ENCODE measurements around the gene KDM1B.

Gene KDM1B

GRCh38 chr6:18253635-18254034 is 98.4 kb downstream of the KDM1B start:
- Histone ChIP-seq H3K4me1 (ENCODE audit: control insufficient read depth, insufficient read depth, low read length) (no peaks in the 10 kb centered on the region), H3K9me3 (ENCODE audit: control insufficient read depth, insufficient read depth, low read depth, low read length) (no peaks in the 10 kb centered on the region), H3K4me3 (ENCODE audit: low read depth, low read length) (no peak overlapping the region), H3K36me3 (ENCODE audit: control insufficient read depth in 2 of 2, insufficient read depth in 1 of 2, low read length in 2 of 2) (peaks cover 80 to 95% of the 10 kb centered on the region in 2 experiments), H3K27ac (ENCODE audit: extremely low read depth, low read depth, low read length) (no peak overlapping the region)
- TF ChIP-seq ZNF302 (tag by site-specific recombination; IDR thresholded peaks at IDR 0.05; ENCODE audit: low read depth), result no peak
- TF ChIP-seq, protein P1, sequence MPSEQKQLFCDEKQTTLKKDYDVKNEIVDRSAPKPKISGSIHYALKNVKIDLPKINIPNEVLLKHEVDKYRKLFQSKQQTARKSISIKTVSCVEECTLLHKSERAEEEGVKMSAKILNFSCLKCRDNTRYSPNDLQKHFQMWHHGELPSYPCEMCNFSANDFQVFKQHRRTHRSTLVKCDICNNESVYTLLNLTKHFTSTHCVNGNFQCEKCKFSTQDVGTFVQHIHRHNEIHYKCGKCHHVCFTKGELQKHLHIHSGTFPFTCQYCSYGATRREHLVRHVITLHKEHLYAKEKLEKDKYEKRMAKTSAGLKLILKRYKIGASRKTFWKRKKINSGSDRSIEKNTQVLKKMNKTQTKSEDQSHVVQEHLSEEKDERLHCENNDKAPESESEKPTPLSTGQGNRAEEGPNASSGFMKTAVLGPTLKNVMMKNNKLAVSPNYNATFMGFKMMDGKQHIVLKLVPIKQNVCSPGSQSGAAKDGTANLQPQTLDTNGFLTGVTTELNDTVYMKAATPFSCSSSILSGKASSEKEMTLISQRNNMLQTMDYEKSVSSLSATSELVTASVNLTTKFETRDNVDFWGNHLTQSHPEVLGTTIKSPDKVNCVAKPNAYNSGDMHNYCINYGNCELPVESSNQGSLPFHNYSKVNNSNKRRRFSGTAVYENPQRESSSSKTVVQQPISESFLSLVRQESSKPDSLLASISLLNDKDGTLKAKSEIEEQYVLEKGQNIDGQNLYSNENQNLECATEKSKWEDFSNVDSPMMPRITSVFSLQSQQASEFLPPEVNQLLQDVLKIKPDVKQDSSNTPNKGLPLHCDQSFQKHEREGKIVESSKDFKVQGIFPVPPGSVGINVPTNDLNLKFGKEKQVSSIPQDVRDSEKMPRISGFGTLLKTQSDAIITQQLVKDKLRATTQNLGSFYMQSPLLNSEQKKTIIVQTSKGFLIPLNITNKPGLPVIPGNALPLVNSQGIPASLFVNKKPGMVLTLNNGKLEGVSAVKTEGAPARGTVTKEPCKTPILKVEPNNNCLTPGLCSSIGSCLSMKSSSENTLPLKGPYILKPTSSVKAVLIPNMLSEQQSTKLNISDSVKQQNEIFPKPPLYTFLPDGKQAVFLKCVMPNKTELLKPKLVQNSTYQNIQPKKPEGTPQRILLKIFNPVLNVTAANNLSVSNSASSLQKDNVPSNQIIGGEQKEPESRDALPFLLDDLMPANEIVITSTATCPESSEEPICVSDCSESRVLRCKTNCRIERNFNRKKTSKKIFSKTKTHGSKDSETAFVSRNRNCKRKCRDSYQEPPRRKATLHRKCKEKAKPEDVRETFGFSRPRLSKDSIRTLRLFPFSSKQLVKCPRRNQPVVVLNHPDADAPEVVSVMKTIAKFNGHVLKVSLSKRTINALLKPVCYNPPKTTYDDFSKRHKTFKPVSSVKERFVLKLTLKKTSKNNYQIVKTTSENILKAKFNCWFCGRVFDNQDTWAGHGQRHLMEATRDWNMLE (tag by site-specific recombination; conservative IDR thresholded peaks at IDR 0.05; ENCODE audit: low read depth), result no peak
- TF ChIP-seq ZNF248 (tag by site-specific recombination; IDR thresholded peaks at IDR 0.05), result no peak
- TF ChIP-seq PRDM1 (tag by site-specific recombination; IDR thresholded peaks at IDR 0.05), result no peak
- TF ChIP-seq RBAK (tag by site-specific recombination; IDR thresholded peaks at IDR 0.05), result no peak
- TF ChIP-seq ZNF239 (tag by site-specific recombination; IDR thresholded peaks at IDR 0.05), result no peak
- TF ChIP-seq, protein P2, sequence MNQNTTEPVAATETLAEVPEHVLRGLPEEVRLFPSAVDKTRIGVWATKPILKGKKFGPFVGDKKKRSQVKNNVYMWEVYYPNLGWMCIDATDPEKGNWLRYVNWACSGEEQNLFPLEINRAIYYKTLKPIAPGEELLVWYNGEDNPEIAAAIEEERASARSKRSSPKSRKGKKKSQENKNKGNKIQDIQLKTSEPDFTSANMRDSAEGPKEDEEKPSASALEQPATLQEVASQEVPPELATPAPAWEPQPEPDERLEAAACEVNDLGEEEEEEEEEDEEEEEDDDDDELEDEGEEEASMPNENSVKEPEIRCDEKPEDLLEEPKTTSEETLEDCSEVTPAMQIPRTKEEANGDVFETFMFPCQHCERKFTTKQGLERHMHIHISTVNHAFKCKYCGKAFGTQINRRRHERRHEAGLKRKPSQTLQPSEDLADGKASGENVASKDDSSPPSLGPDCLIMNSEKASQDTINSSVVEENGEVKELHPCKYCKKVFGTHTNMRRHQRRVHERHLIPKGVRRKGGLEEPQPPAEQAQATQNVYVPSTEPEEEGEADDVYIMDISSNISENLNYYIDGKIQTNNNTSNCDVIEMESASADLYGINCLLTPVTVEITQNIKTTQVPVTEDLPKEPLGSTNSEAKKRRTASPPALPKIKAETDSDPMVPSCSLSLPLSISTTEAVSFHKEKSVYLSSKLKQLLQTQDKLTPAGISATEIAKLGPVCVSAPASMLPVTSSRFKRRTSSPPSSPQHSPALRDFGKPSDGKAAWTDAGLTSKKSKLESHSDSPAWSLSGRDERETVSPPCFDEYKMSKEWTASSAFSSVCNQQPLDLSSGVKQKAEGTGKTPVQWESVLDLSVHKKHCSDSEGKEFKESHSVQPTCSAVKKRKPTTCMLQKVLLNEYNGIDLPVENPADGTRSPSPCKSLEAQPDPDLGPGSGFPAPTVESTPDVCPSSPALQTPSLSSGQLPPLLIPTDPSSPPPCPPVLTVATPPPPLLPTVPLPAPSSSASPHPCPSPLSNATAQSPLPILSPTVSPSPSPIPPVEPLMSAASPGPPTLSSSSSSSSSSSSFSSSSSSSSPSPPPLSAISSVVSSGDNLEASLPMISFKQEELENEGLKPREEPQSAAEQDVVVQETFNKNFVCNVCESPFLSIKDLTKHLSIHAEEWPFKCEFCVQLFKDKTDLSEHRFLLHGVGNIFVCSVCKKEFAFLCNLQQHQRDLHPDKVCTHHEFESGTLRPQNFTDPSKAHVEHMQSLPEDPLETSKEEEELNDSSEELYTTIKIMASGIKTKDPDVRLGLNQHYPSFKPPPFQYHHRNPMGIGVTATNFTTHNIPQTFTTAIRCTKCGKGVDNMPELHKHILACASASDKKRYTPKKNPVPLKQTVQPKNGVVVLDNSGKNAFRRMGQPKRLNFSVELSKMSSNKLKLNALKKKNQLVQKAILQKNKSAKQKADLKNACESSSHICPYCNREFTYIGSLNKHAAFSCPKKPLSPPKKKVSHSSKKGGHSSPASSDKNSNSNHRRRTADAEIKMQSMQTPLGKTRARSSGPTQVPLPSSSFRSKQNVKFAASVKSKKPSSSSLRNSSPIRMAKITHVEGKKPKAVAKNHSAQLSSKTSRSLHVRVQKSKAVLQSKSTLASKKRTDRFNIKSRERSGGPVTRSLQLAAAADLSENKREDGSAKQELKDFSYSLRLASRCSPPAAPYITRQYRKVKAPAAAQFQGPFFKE (tag by site-specific recombination; IDR thresholded peaks at IDR 0.05; ENCODE audit: borderline replicate concordance), result no peak
- TF ChIP-seq ZNF624 (tag by site-specific recombination; IDR thresholded peaks at IDR 0.05), result no peak
- TF ChIP-seq ZNF121 (tag by site-specific recombination; IDR thresholded peaks at IDR 0.05), result no peak
- no peak for TF ChIP-seq ZNF792 (tag by site-specific recombination; IDR thresholded peaks at IDR 0.05)
- TF ChIP-seq REPIN1 (tag by site-specific recombination; IDR thresholded peaks at IDR 0.05; ENCODE audit: low read depth), result no peak
- POLR2A ChIA-PET, result interaction anchor here (1.8 kb wide), 1 partner anchor 12 kb away, joined by 6 read pairs; no protein-coding TSS in a partner anchor
- CTCF ChIA-PET, result interaction anchor here (2.4 kb wide), 1 partner anchor 250 kb away, joined by 9 read pairs; no protein-coding TSS in a partner anchor

- ChIA-PET CTCF (interaction anchor here (1.0 to 2.4 kb wide), 2 partner anchors 69 to 249 kb away, joined by 3 to 9 read pairs; no protein-coding TSS in a partner anchor), POLR2A (interaction anchor here (1.8 kb wide), 1 partner anchor 13 kb away, joined by 6 read pairs; no protein-coding TSS in a partner anchor)
- peaks cover 4% of the 10 kb centered on the region for H3K4me1 ChIP-seq (ENCODE audit: control insufficient read depth, insufficient read depth, low read length)
- peaks cover 81 to 90% of the 10 kb centered on the region in 2 experiments for H3K36me3 ChIP-seq (ENCODE audit: control insufficient read depth in 2 of 2, insufficient read depth in 1 of 2, low read length in 2 of 2)
- H3K9me3 ChIP-seq (ENCODE audit: control insufficient read depth, insufficient read depth, low read depth, low read length), result no peaks in the 10 kb centered on the region
- H3K27ac ChIP-seq (ENCODE audit: extremely low read depth, low read depth, low read length), result no peak overlapping the region
- no peak overlapping the region for H3K4me3 ChIP-seq (ENCODE audit: low read depth, low read length)
- no peak for TF ChIP-seq ZNF366 (tag by site-specific recombination; conservative IDR thresholded peaks at IDR 0.05)
- TF ChIP-seq, protein P3, sequence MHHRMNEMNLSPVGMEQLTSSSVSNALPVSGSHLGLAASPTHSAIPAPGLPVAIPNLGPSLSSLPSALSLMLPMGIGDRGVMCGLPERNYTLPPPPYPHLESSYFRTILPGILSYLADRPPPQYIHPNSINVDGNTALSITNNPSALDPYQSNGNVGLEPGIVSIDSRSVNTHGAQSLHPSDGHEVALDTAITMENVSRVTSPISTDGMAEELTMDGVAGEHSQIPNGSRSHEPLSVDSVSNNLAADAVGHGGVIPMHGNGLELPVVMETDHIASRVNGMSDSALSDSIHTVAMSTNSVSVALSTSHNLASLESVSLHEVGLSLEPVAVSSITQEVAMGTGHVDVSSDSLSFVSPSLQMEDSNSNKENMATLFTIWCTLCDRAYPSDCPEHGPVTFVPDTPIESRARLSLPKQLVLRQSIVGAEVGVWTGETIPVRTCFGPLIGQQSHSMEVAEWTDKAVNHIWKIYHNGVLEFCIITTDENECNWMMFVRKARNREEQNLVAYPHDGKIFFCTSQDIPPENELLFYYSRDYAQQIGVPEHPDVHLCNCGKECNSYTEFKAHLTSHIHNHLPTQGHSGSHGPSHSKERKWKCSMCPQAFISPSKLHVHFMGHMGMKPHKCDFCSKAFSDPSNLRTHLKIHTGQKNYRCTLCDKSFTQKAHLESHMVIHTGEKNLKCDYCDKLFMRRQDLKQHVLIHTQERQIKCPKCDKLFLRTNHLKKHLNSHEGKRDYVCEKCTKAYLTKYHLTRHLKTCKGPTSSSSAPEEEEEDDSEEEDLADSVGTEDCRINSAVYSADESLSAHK (tag by site-specific recombination; IDR thresholded peaks at IDR 0.05), result no peak
- TF ChIP-seq ZNF785 (tag by site-specific recombination; IDR thresholded peaks at IDR 0.05), result no peak
- TF ChIP-seq ZNF394 (tag by site-specific recombination; IDR thresholded peaks at IDR 0.05; ENCODE audit: borderline replicate concordance), result no peak
- no peak for TF ChIP-seq ZNF266 (tag by site-specific recombination; IDR thresholded peaks at IDR 0.05; ENCODE audit: low read depth)
- TF ChIP-seq TSHZ1 (tag by site-specific recombination; IDR thresholded peaks at IDR 0.05; ENCODE audit: borderline replicate concordance), result no peak
- no peak for TF ChIP-seq HOXC10 (CRISPR knock-in tag; IDR thresholded peaks at IDR 0.05)
These were observed 99.6 kb downstream of the KDM1B start for GRCh38 chr6:18254793-18255192.
